Measurements from ENCODE around the gene INSYN2B. TPM values are rescaled to one million over a fixed set of nuclear protein-coding genes. Genes with fewer than 3 reads are reported as not detected.

Gene INSYN2B
- total RNA-seq: 8.3 and 8.6 TPM in 2 replicates

GRCh38 chr5:169980418-169981053 lies at the start of gene INSYN2B:
Gene INSYN2B, minus strand, starts transcription at chr5:169980495. Its CDS starts 96,597 bp downstream, at chr5:169883898.

Other genes starting within 250 kb of the INSYN2B start
- gene FOXI1, start 125.4 kb upstream of the INSYN2B start, total RNA-seq: not detected in 2 replicates

All from smooth muscle cell of the umbilical artery (primary cell).